ENCODE data around the gene SPNS3. TPM values are rescaled to one million over a fixed set of nuclear protein-coding genes. Genes with fewer than 3 reads are reported as not detected.

Gene SPNS3, protein sequence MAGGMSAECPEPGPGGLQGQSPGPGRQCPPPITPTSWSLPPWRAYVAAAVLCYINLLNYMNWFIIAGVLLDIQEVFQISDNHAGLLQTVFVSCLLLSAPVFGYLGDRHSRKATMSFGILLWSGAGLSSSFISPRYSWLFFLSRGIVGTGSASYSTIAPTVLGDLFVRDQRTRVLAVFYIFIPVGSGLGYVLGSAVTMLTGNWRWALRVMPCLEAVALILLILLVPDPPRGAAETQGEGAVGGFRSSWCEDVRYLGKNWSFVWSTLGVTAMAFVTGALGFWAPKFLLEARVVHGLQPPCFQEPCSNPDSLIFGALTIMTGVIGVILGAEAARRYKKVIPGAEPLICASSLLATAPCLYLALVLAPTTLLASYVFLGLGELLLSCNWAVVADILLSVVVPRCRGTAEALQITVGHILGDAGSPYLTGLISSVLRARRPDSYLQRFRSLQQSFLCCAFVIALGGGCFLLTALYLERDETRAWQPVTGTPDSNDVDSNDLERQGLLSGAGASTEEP
- total RNA-seq: 0.72 TPM in 1 of 2 replicates, not detected in the other

DNA sequence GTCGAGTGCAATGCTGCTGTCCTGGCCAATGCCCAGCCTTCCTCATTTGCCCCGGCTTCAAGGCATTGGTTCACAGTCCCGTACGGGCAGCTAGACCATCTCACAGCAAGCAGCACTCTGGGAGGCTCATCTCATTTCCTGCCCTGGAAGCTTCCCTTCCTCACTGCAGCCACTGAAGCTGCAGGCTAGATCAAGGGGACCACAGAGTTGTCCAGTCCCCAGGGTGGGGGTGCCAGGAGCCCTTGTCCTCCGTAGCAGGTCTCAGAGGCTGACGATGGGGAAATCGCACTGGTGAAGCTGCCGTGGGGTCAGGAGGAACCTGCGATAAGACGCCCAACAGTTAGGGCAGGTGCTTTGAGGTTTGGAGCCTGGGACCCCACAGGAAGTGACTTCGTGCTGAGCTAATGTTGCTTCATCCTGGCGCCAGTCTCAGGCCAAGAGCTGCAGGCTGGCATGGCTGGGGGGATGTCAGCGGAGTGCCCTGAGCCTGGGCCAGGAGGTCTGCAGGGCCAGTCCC, at the start of gene SPNS3:
TSS of gene SPNS3 (plus strand) at position 426 of the 517 bp plus-strand sequence. CDS start at position 454, 28 bp downstream.

DNA sequence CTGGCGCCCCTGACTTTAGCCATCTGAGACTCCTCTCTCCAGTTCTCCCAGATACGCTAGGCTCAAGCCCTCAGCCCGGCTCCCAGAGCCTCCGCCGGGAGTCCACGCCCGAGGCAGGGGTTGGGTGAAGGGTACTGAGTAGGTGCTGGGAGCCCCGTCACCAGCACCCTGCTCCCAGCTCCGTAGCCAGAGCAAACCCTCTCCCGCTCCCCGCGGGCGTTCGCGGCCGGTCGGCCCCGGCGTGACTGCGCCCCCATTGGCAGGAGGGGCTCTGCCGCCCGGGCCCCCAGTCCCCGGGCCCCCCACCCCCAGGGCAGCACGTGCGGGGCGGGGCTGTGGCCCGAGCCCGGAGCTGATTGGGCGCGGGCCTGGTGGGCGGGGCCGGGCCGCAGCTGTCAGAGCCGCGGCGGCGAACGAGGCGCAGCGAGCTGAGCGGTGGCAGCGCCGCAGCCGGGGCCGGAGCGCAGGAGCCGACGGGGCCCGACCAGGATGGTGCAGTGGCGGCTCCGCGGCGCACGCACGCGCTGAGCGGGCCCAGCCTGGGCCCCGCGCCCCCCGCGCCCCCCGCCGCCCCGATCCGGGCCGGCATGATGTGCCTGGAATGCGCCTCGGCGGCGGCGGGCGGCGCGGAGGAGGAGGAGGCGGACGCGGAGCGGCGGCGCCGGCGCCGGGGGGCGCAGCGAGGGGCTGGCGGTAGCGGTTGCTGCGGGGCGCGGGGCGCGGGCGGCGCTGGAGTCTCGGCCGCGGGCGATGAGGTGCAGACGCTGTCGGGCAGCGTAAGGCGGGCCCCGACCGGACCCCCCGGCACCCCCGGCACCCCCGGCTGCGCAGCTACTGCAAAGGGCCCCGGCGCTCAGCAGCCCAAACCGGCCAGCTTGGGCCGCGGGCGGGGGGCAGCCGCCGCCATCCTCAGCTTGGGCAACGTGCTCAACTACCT, 65.0 kb downstream of the SPNS3 start, which contains the start of gene SPNS2:
TSS of gene SPNS2 (plus strand) at position 421 of the 937 bp plus-strand sequence. CDS start at position 588, 167 bp downstream.

Other genes with a start within 250 kb of the SPNS3 start
- 25.8 and 35.9 TPM in 2 replicates for gene ANKFY1, start 170.0 kb upstream of the SPNS3 start, total RNA-seq
- gene UBE2G1, start 67.3 kb upstream of the SPNS3 start, total RNA-seq: 58.8 and 63.3 TPM in 2 replicates
- 2.8 and 45.1 TPM in 2 replicates for gene SPNS2, start 64.9 kb downstream of the SPNS3 start, total RNA-seq
- 84.8 and 88.9 TPM in 2 replicates for gene MYBBP1A, start 121.4 kb downstream of the SPNS3 start, total RNA-seq
- gene GGT6, start 126.6 kb downstream of the SPNS3 start, total RNA-seq: 2.2 and 7.7 TPM in 2 replicates
- under 0.01 TPM in 1 of 2 replicates, not detected in the other for gene SMTNL2, start 150.6 kb downstream of the SPNS3 start, total RNA-seq
- not detected in 2 replicates for gene ALOX15, start 207.7 kb downstream of the SPNS3 start, total RNA-seq